Activated B cell treated with CpG ODN at 0.5 μM for 24 hours (primary cell): Measurements from ENCODE around the gene BLOC1S4. TPM values are rescaled to one million over a fixed set of nuclear protein-coding genes. Genes with fewer than 3 reads are reported as not detected.

Source experiments
- ATAC-seq: fragments of 200-7000 bp; cut with Tn5 transposase; one replicate; pipeline ENCODE4 v1.10.0; 2021; ENCODE audit warnings: low read depth, mild to moderate bottlenecking, moderate library complexity
- CTCF ChIA-PET: fragments of 350-600 bp; sonication (Branson Sonifier 250); formaldehyde crosslinking; loops from one replicate; lab custom pipeline; 2021; ENCODE audit warnings: antibody characterized with exemption; lab: Charles Lee
- POLR2A ChIA-PET: fragments of 350-600 bp; sonication (Branson Sonifier 250); formaldehyde crosslinking; loops from one replicate; lab custom pipeline; 2021; ENCODE audit warnings: antibody characterized with exemption; lab: Charles Lee
- DNase-seq: peaks from one replicate; pipeline ENCODE4 v3.0.0; 2022
- H3K27ac Mint-ChIP-seq: one replicate; pipeline ENCODE4 v1.8.0; 2020; ENCODE audit warnings: mixed read lengths
- H3K27me3 Mint-ChIP-seq: one replicate; pipeline ENCODE4 v1.8.0; 2021; ENCODE audit warnings: mixed read lengths
- H3K36me3 Mint-ChIP-seq: one replicate; pipeline ENCODE4 v1.8.0; 2021; ENCODE audit warnings: low read depth, mixed read lengths
- H3K4me1 Mint-ChIP-seq: one replicate; pipeline ENCODE4 v1.8.0; 2021; ENCODE audit warnings: mixed read lengths
- H3K4me3 Mint-ChIP-seq: one replicate; pipeline ENCODE4 v1.8.0; 2020; ENCODE audit warnings: mild to moderate bottlenecking, mixed read lengths
- H3K9me3 Mint-ChIP-seq: one replicate; pipeline ENCODE4 v1.8.0; 2020; ENCODE audit warnings: mixed read lengths
- intact Hi-C: fragments of 100-400 bp; cut with micrococcal nuclease; formaldehyde crosslinking; loops from one replicate; pipeline ENCODE4 v1.15.1; 2024
- total RNA-seq: library from RNA; stranded (reverse); gene quantifications from 2 replicates; pipeline ENCODE4 v1.2.3, GENCODE V29; 2022
- TF ChIP-seq, protein P1 (sequence below): fragments of 200-600 bp; IDR thresholded peaks from one replicate; pipeline ENCODE4 v1.8.0; 2022; ENCODE audit warnings: antibody characterized with exemption, mild to moderate bottlenecking

The BLOC1S4 gene
- total RNA-seq, 1 donor from 2014 or later = 19.8 TPM

DNA sequence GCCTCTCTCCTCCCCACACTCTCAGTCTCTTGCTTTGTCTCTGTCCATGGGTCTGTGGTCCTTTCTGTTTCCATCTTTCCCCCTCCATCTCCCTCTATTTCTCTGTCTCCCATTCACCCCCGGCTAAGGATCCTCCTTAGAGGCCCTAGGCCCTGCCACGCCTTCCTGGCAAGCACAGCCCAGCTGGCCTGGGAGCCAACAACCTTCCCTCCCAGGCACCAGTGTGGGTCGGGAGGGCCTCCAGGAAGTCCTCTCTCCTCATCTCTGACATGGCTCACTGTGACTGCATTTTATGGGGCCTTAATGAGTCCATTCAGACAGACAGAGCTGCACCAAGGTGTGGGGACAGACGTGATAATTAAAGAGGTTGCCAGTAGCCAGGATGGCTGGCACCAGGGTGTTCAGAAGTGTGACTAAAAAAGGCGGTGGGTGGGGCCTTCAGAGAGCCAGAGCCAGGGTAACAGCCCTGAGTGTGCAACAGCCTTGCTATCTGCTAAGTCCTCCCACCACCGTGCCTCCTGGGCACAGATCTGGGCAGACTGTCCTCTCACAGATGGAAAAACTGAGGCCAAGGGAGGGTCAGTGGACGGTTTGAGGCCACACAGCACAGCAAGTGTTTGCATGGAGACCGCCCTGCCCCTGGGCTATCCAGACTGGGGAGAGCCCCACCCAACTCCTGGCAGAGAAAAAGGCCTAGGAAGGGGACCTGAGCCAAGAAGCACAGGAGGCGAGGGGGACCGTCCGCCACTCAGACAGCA lies 31.5 kb downstream of the BLOC1S4 start:
- Mint-ChIP-seq H3K27me3 (peaks cover 7% of the 10 kb centered on the region), H3K4me3 (no peak overlapping the region), H3K27ac (no peak overlapping the region), H3K4me1 (no peaks in the 10 kb centered on the region), H3K9me3 (no peaks in the 10 kb centered on the region), H3K36me3 (no peaks in the 10 kb centered on the region)
- TF ChIP-seq, protein P1, sequence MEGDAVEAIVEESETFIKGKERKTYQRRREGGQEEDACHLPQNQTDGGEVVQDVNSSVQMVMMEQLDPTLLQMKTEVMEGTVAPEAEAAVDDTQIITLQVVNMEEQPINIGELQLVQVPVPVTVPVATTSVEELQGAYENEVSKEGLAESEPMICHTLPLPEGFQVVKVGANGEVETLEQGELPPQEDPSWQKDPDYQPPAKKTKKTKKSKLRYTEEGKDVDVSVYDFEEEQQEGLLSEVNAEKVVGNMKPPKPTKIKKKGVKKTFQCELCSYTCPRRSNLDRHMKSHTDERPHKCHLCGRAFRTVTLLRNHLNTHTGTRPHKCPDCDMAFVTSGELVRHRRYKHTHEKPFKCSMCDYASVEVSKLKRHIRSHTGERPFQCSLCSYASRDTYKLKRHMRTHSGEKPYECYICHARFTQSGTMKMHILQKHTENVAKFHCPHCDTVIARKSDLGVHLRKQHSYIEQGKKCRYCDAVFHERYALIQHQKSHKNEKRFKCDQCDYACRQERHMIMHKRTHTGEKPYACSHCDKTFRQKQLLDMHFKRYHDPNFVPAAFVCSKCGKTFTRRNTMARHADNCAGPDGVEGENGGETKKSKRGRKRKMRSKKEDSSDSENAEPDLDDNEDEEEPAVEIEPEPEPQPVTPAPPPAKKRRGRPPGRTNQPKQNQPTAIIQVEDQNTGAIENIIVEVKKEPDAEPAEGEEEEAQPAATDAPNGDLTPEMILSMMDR = no peak
- ChIA-PET POLR2A (no interaction called here), CTCF (no interaction called here)
- no peak for DNase-seq
- intact Hi-C loops = no loop called here
- ATAC-seq = no peak

DNA sequence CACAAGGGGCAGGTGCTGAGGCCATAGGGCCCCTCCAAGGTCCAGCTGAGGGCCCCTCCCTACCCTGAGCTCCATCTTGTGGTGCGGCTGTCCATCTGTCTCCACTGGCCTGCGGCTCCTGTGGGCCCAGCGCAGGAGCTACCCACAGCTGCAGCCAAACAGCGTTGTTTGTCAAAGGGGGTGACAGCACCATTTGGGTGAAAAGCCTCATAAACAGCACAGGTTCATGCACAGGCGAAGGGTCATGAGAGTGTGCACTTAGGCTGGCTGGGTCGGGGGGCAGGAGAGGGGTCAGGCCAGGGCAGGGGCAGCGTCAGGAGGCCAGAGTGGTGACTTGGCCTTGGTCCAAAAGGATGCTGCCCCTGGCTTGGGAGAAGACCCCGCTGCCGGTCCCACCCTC lies 32.3 kb downstream of the BLOC1S4 start:
- intact Hi-C loops = no loop called here
- ChIA-PET CTCF (no interaction called here), POLR2A (no interaction called here)
- no peak overlapping the region for H3K4me3 Mint-ChIP-seq
- H3K9me3 Mint-ChIP-seq = no peaks in the 10 kb centered on the region
- H3K36me3 Mint-ChIP-seq = no peaks in the 10 kb centered on the region
- TF ChIP-seq, protein P1 = no peak
- H3K4me1 Mint-ChIP-seq = no peaks in the 10 kb centered on the region
- H3K27me3 Mint-ChIP-seq = peaks cover 7% of the 10 kb centered on the region
- DNase-seq (no peak), ATAC-seq (no peak)
- H3K27ac Mint-ChIP-seq = no peak overlapping the region

DNA sequence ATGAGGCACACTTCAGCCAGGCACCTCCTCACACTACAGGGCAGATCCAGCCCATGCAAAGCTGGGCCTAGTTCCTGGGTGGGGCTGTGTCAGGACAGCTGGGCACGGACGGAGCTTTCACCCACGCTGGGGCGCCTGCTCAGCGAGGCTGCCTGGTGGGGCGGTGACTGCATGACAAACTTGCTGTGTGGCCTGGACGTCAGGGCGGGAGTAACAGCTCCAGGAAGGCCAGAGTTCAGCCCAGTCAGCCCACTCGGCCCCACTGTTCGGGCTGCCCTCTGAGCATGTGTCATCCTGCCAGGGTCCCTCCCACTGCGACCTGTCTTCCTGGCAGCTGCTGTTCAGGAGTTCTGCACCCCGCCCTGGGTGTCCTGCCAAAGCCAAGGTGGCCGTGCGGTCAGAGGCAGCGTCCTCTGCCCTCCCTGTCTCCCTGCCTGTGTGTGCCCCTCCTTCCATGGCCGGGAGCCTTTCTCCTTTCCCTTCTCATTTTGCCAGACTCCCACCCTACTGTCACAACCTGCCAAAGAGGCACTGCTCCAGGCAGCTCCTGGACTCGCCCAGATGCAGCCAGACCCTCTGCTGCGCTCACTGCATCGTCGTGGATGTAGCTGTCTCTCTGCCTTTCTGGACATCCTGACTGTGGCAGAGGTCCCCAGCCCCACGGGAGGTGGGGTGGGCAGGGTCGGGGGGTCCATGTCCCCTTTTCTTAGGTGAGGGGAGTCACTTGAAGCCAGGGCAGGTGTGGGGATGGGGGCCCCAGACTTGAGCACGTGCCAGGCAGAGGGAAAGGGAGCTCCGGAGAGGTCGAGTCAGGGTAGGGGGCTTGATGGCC lies 33.6 kb downstream of the BLOC1S4 start:
- Mint-ChIP-seq H3K4me3 (no peak overlapping the region), H3K27me3 (peaks cover 4% of the 10 kb centered on the region), H3K4me1 (no peaks in the 10 kb centered on the region), H3K9me3 (no peaks in the 10 kb centered on the region), H3K36me3 (no peaks in the 10 kb centered on the region), H3K27ac (no peak overlapping the region)
- TF ChIP-seq, protein P1 = no peak
- ChIA-PET CTCF (no interaction called here), POLR2A (no interaction called here)
- intact Hi-C loops = no loop called here
- DNase-seq (no peak), ATAC-seq (no peak)

DNA sequence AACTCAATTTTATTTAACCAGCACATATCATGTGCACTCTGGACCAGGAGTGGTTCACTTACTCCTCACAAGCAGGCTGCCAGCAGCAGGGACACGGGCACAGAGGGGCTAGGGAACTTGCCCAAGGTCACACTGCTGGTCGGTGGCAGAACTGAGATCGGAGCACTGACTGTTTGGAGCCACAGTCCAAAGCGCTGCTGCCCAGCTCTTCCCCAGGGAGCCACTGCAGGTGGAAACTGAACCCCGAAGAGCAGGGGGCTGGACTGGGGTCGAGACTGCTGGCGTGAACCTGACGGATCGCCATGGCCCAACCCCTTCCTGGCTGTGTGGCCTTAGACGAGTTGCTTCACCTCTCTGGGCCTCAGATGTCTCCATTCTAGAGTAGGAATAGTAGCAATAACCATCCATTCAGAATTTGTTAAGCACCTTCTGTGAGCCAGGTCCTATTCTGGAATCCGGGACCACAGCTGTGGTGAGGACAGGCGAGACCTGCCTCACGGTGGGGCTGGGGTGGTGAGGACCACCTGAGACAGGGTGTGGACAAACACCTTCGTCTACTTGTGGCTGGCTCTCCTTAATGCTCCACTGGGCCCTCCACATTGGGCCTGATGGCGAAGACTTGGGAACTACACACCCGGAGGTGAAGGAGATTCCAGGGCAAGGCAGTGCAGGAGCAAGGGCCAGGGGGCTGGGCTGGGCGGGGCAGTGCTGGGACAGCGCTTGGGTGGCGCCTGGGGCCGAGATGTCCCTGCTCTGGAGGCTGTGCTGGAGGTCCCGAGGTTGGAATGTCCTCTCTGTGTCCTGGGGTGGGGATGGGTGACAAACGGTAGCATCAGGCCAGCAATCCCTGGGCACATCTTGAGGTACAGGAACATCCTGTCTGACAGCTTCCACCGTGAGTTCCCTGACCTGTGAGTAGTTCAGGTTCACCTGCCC lies 34.6 kb downstream of the BLOC1S4 start:
- intact Hi-C loops = no loop called here

More for the DNA sequence above, 34.6 kb downstream of the BLOC1S4 start:
- H3K9me3 Mint-ChIP-seq = no peaks in the 10 kb centered on the region
- DNase-seq (no peak), ATAC-seq (no peak)
- H3K4me3 Mint-ChIP-seq = no peak overlapping the region
- ChIA-PET POLR2A (no interaction called here), CTCF (no interaction called here)
- peaks cover 3% of the 10 kb centered on the region for H3K27me3 Mint-ChIP-seq
- TF ChIP-seq, protein P1 = no peak
- H3K27ac Mint-ChIP-seq = no peak overlapping the region
- H3K36me3 Mint-ChIP-seq = no peaks in the 10 kb centered on the region
- no peaks in the 10 kb centered on the region for H3K4me1 Mint-ChIP-seq
